ENCODE measurements around the gene ANO9.

DNA sequence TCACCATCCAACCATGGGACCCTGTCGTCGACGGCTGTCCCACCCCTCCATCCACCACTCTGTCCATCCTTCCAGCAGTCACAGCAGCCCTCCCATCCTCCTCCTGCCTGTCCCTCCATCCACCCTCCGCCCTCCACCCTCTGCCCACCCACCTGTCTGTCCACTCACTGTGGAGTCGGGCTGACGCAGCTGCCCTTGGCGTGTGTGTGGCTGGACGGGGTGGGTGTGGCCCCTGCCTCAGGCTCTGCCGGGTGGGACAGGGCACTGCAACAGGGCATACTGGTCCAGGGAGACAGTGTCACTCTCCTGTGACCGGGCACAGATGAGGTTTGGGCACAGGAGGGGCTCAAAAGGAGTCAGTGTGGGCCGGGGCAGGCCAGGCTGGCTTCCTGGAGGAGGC, 45.9 kb downstream of the ANO9 start:
- TF ChIP-seq CTCF (IDR thresholded peaks at IDR 0.05): no peak
- no peak for TF ChIP-seq POLR2A (IDR thresholded peaks at IDR 0.05)
